SJCRH30 (cell line): ENCODE results near the gene CRPPA. TPM values are rescaled to one million over a fixed set of nuclear protein-coding genes. Genes with fewer than 3 reads are reported as not detected.

ENCODE experiments used
- DNase-seq, 2 experiments: peaks; one replicate each; pipeline ENCODE4 v3.0.0-alpha.2; 2015 to 2020
- H3K27ac ChIP-seq: fragments of 250-450 bp; sonication (Bioruptor Pico); 2 replicates; pipeline ENCODE4 v1.5.1; 2020; ENCODE audit warnings: mild to moderate bottlenecking, moderate library complexity
- H3K27me3 ChIP-seq: fragments of 250-450 bp; sonication (Bioruptor Pico); 2 replicates; pipeline ENCODE4 v1.5.1; 2020; ENCODE audit warnings: mild to moderate bottlenecking, moderate library complexity
- H3K36me3 ChIP-seq: fragments of 250-450 bp; sonication (Bioruptor Pico); 2 replicates; pipeline ENCODE4 v1.5.1; 2020; ENCODE audit warnings: mild to moderate bottlenecking, moderate library complexity
- H3K4me1 ChIP-seq: fragments of 250-450 bp; sonication (Bioruptor Pico); 2 replicates; pipeline ENCODE4 v1.5.1; 2020; ENCODE audit warnings: mild to moderate bottlenecking, moderate library complexity
- H3K4me3 ChIP-seq: fragments of 250-450 bp; sonication (Bioruptor Pico); 2 replicates; pipeline ENCODE4 v1.5.1; 2020; ENCODE audit warnings: mild to moderate bottlenecking, moderate library complexity
- H3K9me3 ChIP-seq: fragments of 250-450 bp; sonication (Bioruptor Pico); replicated peaks from 2 replicates; pipeline ENCODE4 v1.5.1; 2020; ENCODE audit warnings: mild to moderate bottlenecking, moderate library complexity
- total RNA-seq: library from RNA; depleted of rRNA; stranded (reverse); fragments of >200 nt; shearing (Covaris generic); gene quantifications from 2 replicates; pipeline ENCODE4 v1.2.3, GENCODE V29; 2014

The CRPPA gene
- total RNA-seq, 1 experiment from 2014 or later: 8.8 TPM

DNA sequence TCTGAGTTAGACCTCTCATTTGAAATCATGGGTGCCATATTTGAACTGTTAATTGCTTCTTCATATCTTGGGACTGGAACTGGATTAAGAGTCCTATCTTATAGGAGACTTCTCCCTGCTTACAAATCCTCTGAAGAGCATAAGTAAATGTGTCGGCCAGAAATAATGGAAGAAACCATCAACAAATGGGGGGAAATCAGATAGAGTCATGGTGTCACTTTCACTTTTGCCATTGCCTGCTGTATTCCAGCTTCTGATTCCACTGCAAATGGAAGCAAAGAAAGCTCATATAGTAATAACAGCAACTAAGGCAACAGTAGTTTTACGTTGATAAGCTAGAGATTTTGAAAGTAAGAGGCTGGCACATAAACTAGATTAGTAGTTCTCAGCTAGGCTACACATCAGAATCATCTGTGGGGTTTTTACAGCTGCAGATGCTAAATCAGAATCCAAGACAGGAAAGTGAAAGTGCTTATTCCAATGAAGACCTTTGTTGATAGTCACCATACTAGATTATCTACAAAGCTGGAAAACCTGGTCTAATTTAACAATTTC, 12.3 kb upstream of the CRPPA start:
- Histone ChIP-seq H3K4me1 (peaks cover 5% of the 10 kb centered on the region), H3K4me3 (no peak overlapping the region), H3K9me3 (no peaks in the 10 kb centered on the region), H3K27me3 (no peaks in the 10 kb centered on the region), H3K36me3 (no peaks in the 10 kb centered on the region), H3K27ac (no peak overlapping the region)
- DNase-seq: no peak

DNA sequence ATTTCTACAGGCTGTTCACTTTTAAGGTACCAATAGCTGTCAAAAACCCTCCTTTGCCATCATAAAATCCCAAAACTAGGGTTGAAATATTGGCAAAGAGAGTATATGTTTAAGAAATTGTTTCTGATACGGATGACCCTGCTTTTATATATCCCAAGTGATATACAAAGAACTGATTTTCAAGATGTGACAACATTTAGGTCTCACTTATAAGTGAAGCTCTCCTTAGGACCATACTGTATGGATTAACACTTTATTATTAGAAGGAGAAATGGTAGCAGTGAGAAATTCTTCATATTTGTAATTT, 11.0 kb upstream of the CRPPA start:
- Histone ChIP-seq H3K4me3 (no peak overlapping the region), H3K36me3 (no peaks in the 10 kb centered on the region), H3K9me3 (no peaks in the 10 kb centered on the region), H3K27me3 (no peaks in the 10 kb centered on the region), H3K4me1 (peaks cover 5% of the 10 kb centered on the region), H3K27ac (no peak overlapping the region)
- no peak for DNase-seq

DNA sequence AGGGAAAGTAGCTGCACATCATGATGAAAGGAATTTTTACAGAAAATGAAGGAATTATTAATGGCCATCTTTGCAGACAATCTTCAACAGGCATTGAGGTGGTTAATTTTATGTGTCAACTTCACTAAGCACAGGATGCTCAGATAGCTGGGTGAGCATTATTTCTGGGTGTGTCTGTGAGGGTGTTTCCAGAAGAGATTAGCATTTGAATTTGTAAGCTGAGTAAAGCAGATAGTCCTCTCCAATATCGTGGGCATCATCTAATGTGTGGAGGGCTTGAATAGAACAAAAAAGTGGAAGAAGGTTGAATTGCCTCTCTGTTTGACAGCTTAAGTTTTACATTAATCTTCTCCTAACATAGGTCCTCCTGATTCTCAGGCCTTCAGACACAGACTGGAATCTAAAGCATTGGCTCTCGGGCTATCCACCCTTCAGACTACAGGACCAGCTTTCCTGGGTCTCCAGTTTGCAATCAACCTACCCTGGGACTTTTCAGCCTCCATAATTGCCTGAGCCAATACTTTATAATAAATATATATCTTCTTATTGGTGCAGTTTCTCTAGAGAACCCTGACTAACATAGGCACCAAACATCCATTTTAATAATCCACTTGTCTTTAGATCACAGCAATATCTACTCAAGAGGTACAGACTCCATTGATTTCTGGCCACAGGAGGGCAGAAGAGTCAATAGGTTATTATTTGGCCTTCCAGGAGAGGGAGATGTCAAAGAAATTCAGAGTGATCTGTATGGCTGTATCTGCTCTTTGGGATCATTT, 10.5 kb upstream of the CRPPA start:
- Histone ChIP-seq H3K36me3 (no peaks in the 10 kb centered on the region), H3K4me1 (peaks cover 5% of the 10 kb centered on the region), H3K27ac (no peak overlapping the region), H3K4me3 (no peak overlapping the region), H3K9me3 (no peaks in the 10 kb centered on the region), H3K27me3 (no peaks in the 10 kb centered on the region)
- peak; percentile 40 to 79 for DNase-seq

DNA sequence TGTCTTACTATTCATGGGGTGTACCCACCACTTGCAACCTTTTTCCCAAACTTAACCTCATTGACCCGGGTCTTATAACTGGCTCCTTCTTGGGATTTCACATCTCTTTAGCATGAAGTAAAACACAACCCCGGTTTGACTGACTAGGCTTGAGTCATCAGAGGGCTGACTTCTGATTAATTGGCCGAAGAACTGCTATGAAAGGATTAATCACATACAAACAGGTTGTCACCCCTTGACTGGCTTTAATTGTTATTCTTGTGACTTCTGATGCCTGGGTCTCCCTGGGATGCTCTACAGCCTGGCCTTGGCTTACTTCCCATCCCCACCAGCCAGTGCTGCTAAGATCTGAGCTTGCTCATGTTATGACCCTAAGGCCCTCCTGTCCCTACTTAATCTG, 8.8 kb upstream of the CRPPA start:
- no peaks in the 10 kb centered on the region for H3K36me3 ChIP-seq
- H3K9me3 ChIP-seq: no peaks in the 10 kb centered on the region
- H3K27me3 ChIP-seq: no peaks in the 10 kb centered on the region
- no peak overlapping the region for H3K4me3 ChIP-seq
- DNase-seq: no peak
- H3K4me1 ChIP-seq: peaks cover 5% of the 10 kb centered on the region
- no peak overlapping the region for H3K27ac ChIP-seq

DNA sequence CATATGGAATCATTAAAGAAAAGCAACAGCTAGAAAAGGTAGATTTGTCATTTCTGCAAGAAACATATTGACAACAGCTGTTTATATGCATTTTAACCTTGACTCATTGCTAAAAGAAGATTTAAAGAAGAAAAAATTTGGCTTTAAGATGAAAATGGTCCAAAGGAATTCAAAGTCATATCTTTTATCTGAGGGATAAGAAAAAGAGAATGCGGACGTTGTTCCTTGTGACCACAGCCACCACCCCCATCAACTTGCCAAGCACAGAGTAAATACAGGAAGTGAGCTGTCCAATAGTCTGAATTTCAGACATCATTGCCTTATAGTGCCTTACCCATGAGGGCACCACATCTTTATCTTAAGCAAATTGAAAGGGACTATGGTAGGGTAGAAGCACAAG, 7.3 kb upstream of the CRPPA start:
- H3K4me1 ChIP-seq: peaks cover 5% of the 10 kb centered on the region
- H3K36me3 ChIP-seq: no peaks in the 10 kb centered on the region
- no peak overlapping the region for H3K27ac ChIP-seq
- H3K4me3 ChIP-seq: no peak overlapping the region
- H3K9me3 ChIP-seq: no peaks in the 10 kb centered on the region
- DNase-seq: no peak
- H3K27me3 ChIP-seq: no peaks in the 10 kb centered on the region

DNA sequence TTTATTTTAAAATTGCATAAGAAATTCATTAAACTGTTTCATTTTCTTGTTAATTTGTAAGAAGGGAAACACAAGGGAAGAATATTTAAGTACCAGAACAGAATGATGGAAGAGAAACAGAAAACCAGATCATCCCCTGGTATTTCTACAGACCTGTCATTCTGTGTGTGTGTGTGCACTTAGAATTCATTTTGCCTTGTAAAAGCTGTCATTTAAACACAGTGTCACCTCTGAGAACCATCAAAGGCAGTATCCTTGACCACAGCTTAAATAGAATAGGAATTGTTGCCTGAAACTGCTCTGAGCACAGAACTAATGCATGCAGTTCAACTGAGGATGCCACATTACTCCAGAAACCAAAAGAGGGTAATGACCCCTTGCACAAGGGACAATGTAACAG, 6.8 kb upstream of the CRPPA start:
- peaks cover 5% of the 10 kb centered on the region for H3K4me1 ChIP-seq
- H3K4me3 ChIP-seq: no peak overlapping the region
- H3K27ac ChIP-seq: no peak overlapping the region
- no peaks in the 10 kb centered on the region for H3K36me3 ChIP-seq
- DNase-seq: no peak
- H3K27me3 ChIP-seq: no peaks in the 10 kb centered on the region
- H3K9me3 ChIP-seq: no peaks in the 10 kb centered on the region

DNA sequence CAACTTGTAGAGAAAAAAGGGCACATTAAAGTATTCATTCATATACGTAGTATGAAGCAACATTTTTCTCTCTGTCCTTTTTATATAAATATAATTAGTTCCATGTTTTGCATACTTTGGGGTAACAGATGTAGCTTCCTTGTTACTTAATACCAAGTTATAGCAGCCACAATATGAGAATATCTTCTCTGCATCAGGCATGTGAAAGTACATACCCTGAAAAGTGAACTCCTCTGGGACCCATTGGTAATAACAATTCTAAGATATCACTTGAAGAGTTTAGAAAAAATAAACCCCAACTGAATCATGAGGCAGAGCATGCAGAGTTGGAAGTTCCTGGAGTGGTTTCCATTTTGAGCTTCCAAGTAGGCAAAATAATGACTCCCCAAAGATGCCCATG, 2.4 kb upstream of the CRPPA start:
- H3K27me3 ChIP-seq: no peaks in the 10 kb centered on the region
- DNase-seq: no peak

DNA sequence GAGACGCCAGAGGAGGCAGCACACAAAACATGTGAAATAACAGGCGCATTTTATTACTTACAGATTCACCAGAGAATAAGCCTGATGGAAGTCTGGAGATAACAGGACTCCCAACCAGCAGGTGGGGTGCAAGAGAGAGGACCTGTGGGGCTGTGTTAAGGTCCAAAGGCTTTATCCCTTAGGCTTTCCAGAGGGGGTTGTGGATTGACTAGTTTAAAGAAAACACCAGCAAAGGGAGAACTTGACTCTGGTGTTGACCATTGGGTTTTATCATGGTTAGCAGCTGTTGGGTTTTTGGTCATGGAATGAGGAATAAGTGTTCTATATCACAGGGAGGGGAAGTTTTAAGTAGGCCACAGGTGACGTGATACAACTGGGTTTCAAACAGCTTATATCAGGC, 1.6 kb upstream of the CRPPA start:
- DNase-seq: peak in 1 of 2 experiments; percentile 48
- Histone ChIP-seq H3K9me3 (no peaks in the 10 kb centered on the region), H3K36me3 (no peaks in the 10 kb centered on the region), H3K4me1 (peaks cover 30% of the 10 kb centered on the region), H3K4me3 (no peak overlapping the region), H3K27me3 (no peaks in the 10 kb centered on the region), H3K27ac (no peak overlapping the region)

More for the DNA sequence above, 2.4 kb upstream of the CRPPA start:
- H3K27ac ChIP-seq: no peak overlapping the region
- H3K4me3 ChIP-seq: no peak overlapping the region
- peaks cover 22% of the 10 kb centered on the region for H3K4me1 ChIP-seq
- no peaks in the 10 kb centered on the region for H3K9me3 ChIP-seq
- no peaks in the 10 kb centered on the region for H3K36me3 ChIP-seq

DNA sequence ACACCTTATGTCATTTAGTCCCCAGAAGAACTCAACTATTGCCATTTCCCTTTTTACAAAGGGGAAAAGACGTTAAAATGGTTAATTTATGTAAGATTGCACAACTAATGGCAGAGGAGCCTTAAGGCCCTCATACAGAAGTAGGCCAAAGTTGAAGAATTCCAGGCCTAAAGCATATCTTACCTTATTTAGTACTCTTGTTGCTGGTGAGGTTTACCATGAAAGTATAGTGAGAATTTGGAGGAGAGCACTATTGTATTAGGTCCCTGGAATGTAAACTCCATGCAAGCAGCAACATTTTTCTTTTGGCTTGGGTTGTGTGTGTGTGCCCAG, 731 bp upstream of the CRPPA start:
- Histone ChIP-seq H3K4me1 (peaks cover 33% of the 10 kb centered on the region), H3K4me3 (peak overlapping the region; percentile 73), H3K36me3 (no peaks in the 10 kb centered on the region), H3K9me3 (no peaks in the 10 kb centered on the region), H3K27ac (peak overlapping the region; percentile 94), H3K27me3 (no peaks in the 10 kb centered on the region)
- no peak for DNase-seq

DNA sequence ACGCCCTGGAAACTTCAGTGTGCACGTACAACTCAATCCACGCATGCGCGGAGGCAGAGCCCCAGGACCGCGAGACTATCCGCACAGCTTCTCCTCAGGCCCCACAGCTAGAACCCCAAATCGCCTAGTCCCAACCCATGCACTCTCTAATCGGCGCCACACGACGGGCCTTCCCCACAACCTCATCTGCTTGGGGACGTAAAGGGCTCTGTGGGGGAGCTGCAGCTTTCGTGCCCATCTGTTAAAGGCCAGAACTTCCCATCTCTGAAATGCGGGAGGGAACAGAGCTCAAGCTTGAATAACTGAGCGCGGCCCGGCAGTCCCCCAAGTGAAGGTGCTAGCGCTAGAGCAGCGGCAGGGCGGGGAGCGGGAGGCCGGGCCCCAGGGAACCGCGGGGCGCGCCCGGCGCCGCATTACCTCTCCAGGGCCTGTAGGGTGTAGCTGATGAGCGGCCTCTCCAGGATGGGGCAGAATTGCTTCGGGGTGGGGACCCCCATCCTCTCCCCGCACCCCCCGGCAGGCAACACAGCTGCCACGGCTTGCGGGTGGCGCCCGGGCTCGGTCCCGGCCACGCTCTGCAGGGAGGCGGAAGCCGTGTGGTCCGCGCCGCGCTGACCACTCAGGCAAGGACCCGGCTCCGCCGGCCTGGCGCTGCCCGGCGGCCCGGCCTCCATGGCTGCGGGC, 547 bp downstream of the CRPPA start:
- peak; percentile 96 to 99 for DNase-seq
- peak overlapping the region; percentile 73 for H3K4me3 ChIP-seq
- no peaks in the 10 kb centered on the region for H3K9me3 ChIP-seq
- H3K27me3 ChIP-seq: no peaks in the 10 kb centered on the region
- H3K36me3 ChIP-seq: no peaks in the 10 kb centered on the region
- peaks cover 33% of the 10 kb centered on the region for H3K4me1 ChIP-seq
- H3K27ac ChIP-seq: peak overlapping the region; percentile 94

DNA sequence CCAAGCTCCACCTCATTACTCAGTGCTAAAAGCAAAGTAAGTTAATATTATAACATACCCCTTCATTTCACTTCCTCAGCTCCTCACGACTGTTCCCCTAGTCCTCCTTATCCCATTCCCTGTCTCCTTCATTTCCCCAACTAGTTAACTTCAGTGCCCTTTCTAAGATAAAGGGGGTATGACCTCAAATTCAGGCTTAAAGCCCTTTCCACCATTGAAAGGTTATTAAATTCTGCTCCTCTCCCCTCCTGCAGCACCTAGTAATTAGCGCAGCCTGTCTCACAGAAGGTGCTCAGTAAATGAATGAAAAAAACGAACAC, 1.0 kb downstream of the CRPPA start:
- Histone ChIP-seq H3K36me3 (no peaks in the 10 kb centered on the region), H3K27ac (peak overlapping the region; percentile 94), H3K4me3 (peak overlapping the region; percentile 73), H3K4me1 (peaks cover 33% of the 10 kb centered on the region), H3K9me3 (no peaks in the 10 kb centered on the region), H3K27me3 (no peaks in the 10 kb centered on the region)
- no peak for DNase-seq

DNA sequence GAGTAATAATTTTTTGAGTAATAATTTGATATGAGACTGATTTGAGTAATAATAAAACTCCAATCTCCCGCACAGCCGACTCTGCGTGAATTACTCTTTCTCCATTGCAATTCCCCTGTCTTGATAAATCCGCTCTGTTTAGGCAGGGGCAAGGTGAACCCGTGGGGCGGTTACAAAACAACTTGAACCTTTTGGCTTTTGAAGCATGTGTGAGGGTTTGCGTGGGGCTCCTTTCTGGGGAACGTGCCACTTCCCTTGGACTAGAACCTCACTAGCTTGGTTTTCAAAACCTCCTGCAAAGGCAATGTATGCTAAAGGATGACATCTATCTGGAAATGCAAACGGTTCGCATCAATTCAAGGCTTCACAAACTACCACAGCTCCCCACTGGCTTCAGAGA, 1.5 kb downstream of the CRPPA start:
- Histone ChIP-seq H3K9me3 (no peaks in the 10 kb centered on the region), H3K36me3 (no peaks in the 10 kb centered on the region), H3K4me3 (peak overlapping the region; percentile 73), H3K4me1 (peaks cover 33% of the 10 kb centered on the region), H3K27ac (peak overlapping the region; percentile 94), H3K27me3 (no peaks in the 10 kb centered on the region)
- no peak for DNase-seq

DNA sequence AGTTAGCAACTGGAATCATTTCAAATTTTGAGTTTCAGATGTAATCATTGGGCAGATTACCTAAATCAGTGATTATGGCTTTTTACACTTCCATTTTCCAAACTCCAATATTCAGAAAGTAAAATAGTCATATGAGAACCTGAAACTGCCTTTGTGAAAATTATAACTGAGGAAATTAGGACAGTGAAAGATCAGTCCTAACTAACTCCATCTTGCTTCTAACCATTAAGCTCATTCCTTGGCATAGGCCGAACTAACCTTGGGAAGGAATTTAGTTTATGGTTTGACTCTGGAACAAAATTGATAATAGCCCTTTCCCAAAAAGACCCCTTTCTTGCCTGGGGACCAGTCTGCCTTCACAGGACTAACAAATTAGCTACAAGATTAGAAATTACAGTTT, 2.2 kb downstream of the CRPPA start:
- no peaks in the 10 kb centered on the region for H3K9me3 ChIP-seq
- H3K27ac ChIP-seq: peak overlapping the region; percentile 94
- no peaks in the 10 kb centered on the region for H3K27me3 ChIP-seq
- peaks cover 33% of the 10 kb centered on the region for H3K4me1 ChIP-seq
- no peak for DNase-seq
- H3K4me3 ChIP-seq: no peak overlapping the region
- H3K36me3 ChIP-seq: no peaks in the 10 kb centered on the region

DNA sequence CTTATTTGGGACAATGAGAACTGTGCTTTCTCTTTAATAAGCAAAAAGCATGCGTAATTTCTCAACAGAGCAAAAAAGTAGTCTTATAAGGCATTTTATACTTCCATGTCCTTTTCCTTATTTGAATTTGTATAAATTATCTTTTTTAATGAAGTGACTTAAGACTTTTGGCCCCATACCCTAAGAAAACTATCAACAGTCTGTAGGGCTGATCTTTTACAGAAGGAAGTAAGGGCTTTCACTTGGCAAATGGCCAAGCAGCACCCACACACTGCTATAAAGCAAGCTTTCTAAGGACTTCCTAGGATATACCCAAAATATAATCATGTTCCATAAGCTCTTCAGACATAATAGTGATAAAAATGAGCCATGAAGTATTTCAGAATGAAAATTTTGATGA, 3.4 kb downstream of the CRPPA start:
- DNase-seq: peak in 1 of 2 experiments; percentile 55
- H3K27ac ChIP-seq: peak overlapping the region; percentile 94
- H3K4me3 ChIP-seq: no peak overlapping the region
- no peaks in the 10 kb centered on the region for H3K36me3 ChIP-seq
- H3K27me3 ChIP-seq: no peaks in the 10 kb centered on the region
- H3K9me3 ChIP-seq: no peaks in the 10 kb centered on the region
- H3K4me1 ChIP-seq: peaks cover 32% of the 10 kb centered on the region

DNA sequence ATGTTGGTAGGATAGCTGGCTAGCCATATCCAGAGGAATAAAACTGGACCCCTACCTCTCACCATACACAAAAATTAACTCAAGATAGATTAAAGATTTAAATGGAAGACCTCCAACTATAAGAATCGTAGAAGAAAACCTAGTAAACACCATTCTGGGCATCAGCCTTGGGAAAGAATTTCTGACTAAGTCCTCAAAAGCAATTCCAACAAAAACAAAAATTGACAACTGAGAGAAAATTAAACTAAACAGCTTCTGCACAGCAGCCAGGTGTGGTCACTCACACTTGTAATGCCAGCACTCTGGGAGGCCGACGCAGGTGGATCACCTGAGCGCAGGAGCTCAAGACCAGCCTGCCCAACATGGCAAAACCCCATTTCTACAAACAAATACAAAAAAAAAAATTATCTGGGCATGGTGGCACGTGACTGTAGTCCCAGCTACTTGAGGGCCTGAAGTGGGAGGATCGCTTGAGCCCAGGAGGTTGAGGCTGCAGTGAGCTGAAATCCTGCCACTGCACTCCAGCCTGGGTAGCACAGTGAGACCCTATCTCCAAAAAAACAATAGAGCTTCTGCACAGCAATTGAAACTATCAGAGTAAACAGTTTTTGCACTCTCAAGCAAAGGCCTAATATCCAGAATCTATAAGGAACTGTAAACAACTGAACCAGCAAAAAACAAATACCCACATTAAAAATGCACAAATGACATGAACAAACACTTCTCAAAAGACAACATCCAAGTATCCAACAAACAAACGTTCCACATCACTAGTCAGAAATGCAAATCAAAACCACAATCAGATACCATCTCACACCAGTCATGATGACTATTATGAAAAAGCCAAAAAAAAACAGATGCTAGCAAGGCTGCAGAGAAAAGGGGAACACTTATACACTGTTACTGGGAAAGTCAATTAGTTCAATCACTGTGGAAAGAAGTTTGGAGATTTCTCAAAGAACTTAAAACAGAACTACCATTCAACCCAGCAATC, 4.8 kb downstream of the CRPPA start:
- H3K27ac ChIP-seq: no peak overlapping the region
- peaks cover 22% of the 10 kb centered on the region for H3K4me1 ChIP-seq
- no peak for DNase-seq
- H3K9me3 ChIP-seq: no peaks in the 10 kb centered on the region
- H3K27me3 ChIP-seq: no peaks in the 10 kb centered on the region
- H3K36me3 ChIP-seq: no peaks in the 10 kb centered on the region
- H3K4me3 ChIP-seq: no peak overlapping the region
